ENCODE measurements around the gene SNAPC1. TPM values are rescaled to one million over a fixed set of nuclear protein-coding genes. Genes with fewer than 3 reads are reported as not detected.

Gene SNAPC1
- total and polyA plus RNA-seq, 9 of the 15 experiments (the other 6 are each of a cell fraction or from before 2014, with no cell fraction given), result 3.7 to 9.0 (median 7.9) TPM

DNA sequence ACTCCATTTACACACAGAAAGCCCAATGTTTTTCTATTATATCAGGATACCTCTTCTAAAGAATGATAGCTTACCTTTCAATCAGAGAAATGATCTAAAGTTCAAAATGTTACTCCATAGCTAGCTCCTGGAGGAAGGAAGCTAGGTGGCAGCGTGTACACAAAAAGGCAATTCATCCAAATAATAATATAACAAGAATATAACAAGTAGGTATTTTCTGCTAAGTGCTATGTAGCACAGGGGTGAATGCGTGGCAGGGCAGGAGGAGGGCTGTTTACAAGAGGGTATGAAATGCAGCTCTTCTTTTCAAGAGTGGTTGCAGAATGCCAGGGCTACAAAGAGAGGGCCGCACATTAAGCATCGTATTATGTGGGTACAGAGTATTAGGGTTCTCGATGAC is 663 bp upstream of the SNAPC1 start (continued):
- TF ChIP-seq, protein P1, sequence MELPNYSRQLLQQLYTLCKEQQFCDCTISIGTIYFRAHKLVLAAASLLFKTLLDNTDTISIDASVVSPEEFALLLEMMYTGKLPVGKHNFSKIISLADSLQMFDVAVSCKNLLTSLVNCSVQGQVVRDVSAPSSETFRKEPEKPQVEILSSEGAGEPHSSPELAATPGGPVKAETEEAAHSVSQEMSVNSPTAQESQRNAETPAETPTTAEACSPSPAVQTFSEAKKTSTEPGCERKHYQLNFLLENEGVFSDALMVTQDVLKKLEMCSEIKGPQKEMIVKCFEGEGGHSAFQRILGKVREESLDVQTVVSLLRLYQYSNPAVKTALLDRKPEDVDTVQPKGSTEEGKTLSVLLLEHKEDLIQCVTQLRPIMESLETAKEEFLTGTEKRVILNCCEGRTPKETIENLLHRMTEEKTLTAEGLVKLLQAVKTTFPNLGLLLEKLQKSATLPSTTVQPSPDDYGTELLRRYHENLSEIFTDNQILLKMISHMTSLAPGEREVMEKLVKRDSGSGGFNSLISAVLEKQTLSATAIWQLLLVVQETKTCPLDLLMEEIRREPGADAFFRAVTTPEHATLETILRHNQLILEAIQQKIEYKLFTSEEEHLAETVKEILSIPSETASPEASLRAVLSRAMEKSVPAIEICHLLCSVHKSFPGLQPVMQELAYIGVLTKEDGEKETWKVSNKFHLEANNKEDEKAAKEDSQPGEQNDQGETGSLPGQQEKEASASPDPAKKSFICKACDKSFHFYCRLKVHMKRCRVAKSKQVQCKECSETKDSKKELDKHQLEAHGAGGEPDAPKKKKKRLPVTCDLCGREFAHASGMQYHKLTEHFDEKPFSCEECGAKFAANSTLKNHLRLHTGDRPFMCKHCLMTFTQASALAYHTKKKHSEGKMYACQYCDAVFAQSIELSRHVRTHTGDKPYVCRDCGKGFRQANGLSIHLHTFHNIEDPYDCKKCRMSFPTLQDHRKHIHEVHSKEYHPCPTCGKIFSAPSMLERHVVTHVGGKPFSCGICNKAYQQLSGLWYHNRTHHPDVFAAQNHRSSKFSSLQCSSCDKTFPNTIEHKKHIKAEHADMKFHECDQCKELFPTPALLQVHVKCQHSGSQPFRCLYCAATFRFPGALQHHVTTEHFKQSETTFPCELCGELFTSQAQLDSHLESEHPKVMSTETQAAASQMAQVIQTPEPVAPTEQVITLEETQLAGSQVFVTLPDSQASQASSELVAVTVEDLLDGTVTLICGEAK (IDR thresholded peaks at IDR 0.05), result no peak
- TF ChIP-seq, protein P1 (CRISPR knock-in tag; IDR thresholded peaks at IDR 0.05), result no peak
- no peak for TF ChIP-seq GATAD2A (IDR thresholded peaks at IDR 0.05)

Data from K562 (cell line).